BLaER1 (cell line): ENCODE data around the gene EEPD1.

Experiments
- H3K27ac ChIP-seq: shearing (Covaris generic); formaldehyde crosslinking; 2 replicates; pipeline ENCODE4 v1.8.1; 2022
- H3K27me3 ChIP-seq: shearing (Covaris generic); formaldehyde crosslinking; 2 replicates; pipeline ENCODE4 v1.8.1; 2022
- H3K36me3 ChIP-seq: shearing (Covaris generic); formaldehyde crosslinking; 2 replicates; pipeline ENCODE4 v1.8.1; 2022
- H3K4me1 ChIP-seq: shearing (Covaris generic); formaldehyde crosslinking; 2 replicates; pipeline ENCODE4 v1.8.1; 2022
- H3K4me2 ChIP-seq: shearing (Covaris generic); formaldehyde crosslinking; 2 replicates; pipeline ENCODE4 v1.8.1; 2022
- H3K4me3 ChIP-seq: shearing (Covaris generic); formaldehyde crosslinking; 2 replicates; pipeline ENCODE4 v1.8.1; 2022
- H3K9ac ChIP-seq: shearing (Covaris generic); formaldehyde crosslinking; 2 replicates; pipeline ENCODE4 v1.8.1; 2022
- H3K9me3 ChIP-seq: shearing (Covaris generic); formaldehyde crosslinking; 2 replicates; pipeline ENCODE4 v1.8.1; 2022
- H4K20me1 ChIP-seq: shearing (Covaris generic); formaldehyde crosslinking; 2 replicates; pipeline ENCODE4 v1.8.1; 2022
- Cebpa-rat ChIP-seq: shearing (Covaris generic); IDR thresholded peaks from 2 replicates; pipeline ENCODE4 v1.8.1; 2022

EEPD1 gene

DNA sequence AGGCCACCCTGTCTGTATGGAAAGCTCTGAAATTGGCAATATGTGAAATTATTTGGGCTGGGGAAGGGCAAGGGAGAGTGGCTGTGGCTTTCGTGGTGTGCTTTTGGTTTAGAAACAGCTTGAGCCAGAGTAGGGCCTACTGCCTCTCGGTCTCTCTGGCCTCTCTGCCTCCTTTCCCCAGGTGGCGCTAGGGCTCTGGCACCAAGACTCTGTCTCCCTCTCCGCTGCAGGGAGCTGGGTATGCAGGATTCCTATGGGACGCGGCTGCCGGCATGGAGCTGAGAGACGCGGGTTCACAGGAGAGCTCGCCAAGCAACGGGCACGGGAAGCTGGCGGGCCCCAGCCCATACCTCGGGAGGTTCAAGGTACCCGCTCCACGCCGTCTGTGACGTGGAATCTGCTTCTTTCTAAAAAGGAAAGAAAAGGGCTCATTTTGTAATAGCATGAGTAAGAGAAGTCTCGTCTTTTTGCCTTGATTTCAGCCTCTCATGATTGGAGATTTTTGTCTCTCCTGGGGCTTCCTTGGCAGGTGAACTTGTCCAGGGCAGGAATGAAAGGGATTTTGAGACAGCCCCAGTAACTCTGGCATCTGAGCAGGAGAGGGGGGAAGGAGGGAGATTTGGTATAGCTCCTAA, 131.5 kb downstream of the EEPD1 start:
- Histone ChIP-seq H3K27ac (peak overlapping the region; percentile 83), H3K27me3 (no peaks in the 10 kb centered on the region), H3K36me3 (no peaks in the 10 kb centered on the region), H3K9ac (peak overlapping the region; percentile 50), H3K4me1 (peaks cover 77% of the 10 kb centered on the region), H4K20me1 (no peaks in the 10 kb centered on the region), H3K4me2 (peak overlapping the region; percentile 90), H3K4me3 (no peak overlapping the region), H3K9me3 (no peaks in the 10 kb centered on the region)
- no peak for TF ChIP-seq Cebpa-rat

DNA sequence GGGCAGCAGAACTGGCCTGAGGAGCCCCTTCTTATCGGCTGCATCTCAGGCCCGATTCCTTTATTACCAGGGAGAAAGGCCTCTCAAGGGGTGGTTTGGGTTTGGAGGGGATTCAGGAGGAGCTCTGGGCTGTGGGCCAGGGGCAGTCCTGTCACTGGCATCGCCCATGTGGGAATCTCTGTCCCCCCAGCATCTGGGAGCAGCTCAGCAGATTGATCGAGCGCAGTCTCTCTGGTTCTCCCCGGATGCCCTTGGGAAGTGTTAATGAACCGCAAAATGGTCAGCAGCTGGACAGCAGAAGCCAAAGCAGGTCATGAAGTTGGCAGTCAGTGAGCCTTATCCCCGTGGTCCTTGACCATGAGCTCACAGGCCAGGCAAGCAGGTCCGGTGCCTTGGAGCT, 132.2 kb downstream of the EEPD1 start:
- Histone ChIP-seq H3K36me3 (no peaks in the 10 kb centered on the region), H3K4me2 (peak overlapping the region; percentile 90), H3K9me3 (no peaks in the 10 kb centered on the region), H4K20me1 (no peaks in the 10 kb centered on the region), H3K9ac (peak overlapping the region; percentile 50; the same call in 1 of the 2 replicates), H3K27me3 (no peaks in the 10 kb centered on the region), H3K27ac (peak overlapping the region; percentile 83), H3K4me3 (no peak overlapping the region), H3K4me1 (peaks cover 84% of the 10 kb centered on the region)
- no peak for TF ChIP-seq Cebpa-rat

DNA sequence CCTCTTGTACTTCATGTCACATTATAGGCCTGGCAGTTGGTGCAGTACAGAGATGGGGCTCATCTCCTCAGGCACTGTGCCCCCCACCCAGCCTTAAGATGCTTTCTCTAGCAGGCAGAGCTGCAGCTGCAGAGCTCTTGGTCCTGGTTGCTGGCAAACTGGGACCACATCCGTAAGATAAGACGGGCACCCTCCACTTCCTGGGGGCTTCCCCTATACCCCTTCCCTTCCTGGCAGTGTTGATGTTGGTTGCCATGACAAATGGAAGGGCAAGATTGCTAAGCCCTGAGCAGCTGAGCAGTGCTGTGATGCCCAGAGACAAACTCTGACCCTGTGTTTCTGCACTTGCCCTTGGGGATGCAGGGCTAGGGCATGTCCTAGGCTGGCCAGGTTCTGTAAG, 133.2 kb downstream of the EEPD1 start:
- no peaks in the 10 kb centered on the region for H3K27me3 ChIP-seq
- no peaks in the 10 kb centered on the region for H3K9me3 ChIP-seq
- no peaks in the 10 kb centered on the region for H3K36me3 ChIP-seq
- H3K4me3 ChIP-seq: peak overlapping the region; percentile 29; the same call in 1 of the 2 replicates
- H3K9ac ChIP-seq: peak overlapping the region; percentile 47; the same call in 1 of the 2 replicates
- H3K4me2 ChIP-seq: peak overlapping the region; percentile 90
- peaks cover 93% of the 10 kb centered on the region for H3K4me1 ChIP-seq
- no peaks in the 10 kb centered on the region for H4K20me1 ChIP-seq
- TF ChIP-seq Cebpa-rat: no peak
- peak overlapping the region; percentile 83 for H3K27ac ChIP-seq

DNA sequence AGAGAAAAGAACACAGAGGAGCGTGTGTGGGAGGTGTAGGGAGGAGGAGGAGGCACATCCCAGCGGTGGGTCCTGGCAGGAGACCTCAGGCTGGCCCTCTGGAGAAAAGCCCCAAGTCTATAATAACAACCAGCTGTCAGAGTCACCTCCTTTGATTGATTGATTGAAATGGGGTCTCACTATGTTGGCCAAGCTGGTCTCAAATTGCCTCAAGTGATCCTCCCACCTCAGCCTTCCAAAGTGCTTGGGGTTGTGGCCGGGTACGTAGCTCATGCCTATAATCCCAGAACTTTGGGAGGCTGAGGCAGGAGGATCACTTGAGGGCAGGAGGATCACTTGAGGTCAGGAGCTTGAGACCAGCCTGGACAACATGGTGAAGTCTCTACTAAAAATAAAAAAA, 133.6 kb downstream of the EEPD1 start:
- peaks cover 97% of the 10 kb centered on the region for H3K4me1 ChIP-seq
- H3K4me3 ChIP-seq: peak overlapping the region; percentile 29; the same call in 1 of the 2 replicates
- H4K20me1 ChIP-seq: no peaks in the 10 kb centered on the region
- H3K4me2 ChIP-seq: peak overlapping the region; percentile 90
- H3K27ac ChIP-seq: peak overlapping the region; percentile 83
- H3K9me3 ChIP-seq: no peaks in the 10 kb centered on the region
- peak overlapping the region; percentile 47; the same call in 1 of the 2 replicates for H3K9ac ChIP-seq
- no peaks in the 10 kb centered on the region for H3K36me3 ChIP-seq
- no peaks in the 10 kb centered on the region for H3K27me3 ChIP-seq
- TF ChIP-seq Cebpa-rat: no peak

DNA sequence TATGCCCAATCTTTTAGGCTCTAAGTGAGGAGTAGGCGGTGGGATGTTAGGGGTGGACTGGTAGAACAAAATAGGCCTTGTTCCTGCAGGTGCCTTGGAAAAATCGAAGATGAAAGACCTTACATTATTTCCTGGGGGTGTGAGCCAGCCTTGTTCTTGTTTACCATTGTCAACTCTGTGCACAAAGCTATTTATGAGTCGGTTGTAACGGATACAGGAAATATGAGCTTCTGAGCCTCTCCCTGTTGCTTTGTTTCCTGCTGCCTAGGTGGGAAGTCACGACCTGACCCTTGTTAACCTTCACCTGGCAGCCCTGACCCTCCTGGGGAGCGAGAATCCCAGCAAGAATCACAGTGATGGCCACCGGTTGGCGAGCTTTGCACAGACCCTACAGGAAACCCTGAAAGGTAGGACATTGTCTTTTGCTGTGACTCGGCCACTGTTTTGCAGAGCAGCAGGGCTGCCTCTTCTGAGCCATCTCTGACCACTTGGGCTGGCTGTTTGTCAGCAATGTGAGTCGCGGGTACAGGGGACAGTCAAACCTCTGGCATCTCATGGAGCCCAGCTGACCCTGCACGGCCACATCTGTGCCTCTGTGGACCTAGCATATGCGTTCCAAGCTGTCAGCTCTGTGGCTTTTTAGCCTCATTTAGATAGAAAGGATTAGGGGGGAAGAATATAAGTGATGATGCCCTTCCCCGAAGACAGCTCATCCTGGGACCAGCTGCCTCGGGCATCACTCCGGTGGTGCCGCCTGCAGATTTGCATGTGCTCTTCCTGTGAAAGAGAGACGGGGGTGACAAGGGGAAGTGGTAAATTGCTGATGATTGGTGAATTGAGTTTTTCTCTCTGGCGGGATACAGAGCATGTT, 134.6 kb downstream of the EEPD1 start:
- Histone ChIP-seq H4K20me1 (no peaks in the 10 kb centered on the region), H3K4me2 (peak overlapping the region; percentile 90), H3K4me1 (peaks cover 98% of the 10 kb centered on the region), H3K27ac (peak overlapping the region; percentile 83), H3K9ac (peak overlapping the region; percentile 47), H3K4me3 (peak overlapping the region; percentile 49), H3K27me3 (no peaks in the 10 kb centered on the region), H3K9me3 (no peaks in the 10 kb centered on the region), H3K36me3 (no peaks in the 10 kb centered on the region)
- TF ChIP-seq Cebpa-rat: no peak

DNA sequence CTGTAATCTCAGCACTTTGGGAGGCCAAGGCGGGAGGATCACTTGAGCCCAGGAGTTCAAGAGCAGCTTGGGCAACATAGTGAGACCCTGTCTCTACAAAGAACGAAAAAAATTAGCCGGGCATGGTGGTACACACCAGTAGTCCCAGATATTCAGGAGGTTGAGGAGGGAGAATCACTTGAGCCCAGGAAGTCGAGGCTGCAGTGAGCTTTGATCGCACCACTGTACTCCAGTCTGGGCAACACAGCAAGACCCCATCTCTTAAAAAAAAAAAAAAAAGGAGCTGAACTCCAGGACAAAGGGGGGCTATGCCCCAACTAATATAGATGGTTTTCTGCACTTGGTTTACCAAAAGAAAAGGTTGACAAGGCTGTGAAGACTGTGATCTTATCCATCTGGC, 135.4 kb downstream of the EEPD1 start:
- H3K4me2 ChIP-seq: peak overlapping the region; percentile 90
- peaks cover 90% of the 10 kb centered on the region for H3K4me1 ChIP-seq
- H4K20me1 ChIP-seq: no peaks in the 10 kb centered on the region
- peak overlapping the region; percentile 52; the same call in 1 of the 2 replicates for H3K9ac ChIP-seq
- no peaks in the 10 kb centered on the region for H3K27me3 ChIP-seq
- no peak for TF ChIP-seq Cebpa-rat
- H3K27ac ChIP-seq: peak overlapping the region; percentile 83
- H3K4me3 ChIP-seq: no peak overlapping the region
- H3K9me3 ChIP-seq: no peaks in the 10 kb centered on the region
- H3K36me3 ChIP-seq: no peaks in the 10 kb centered on the region

DNA sequence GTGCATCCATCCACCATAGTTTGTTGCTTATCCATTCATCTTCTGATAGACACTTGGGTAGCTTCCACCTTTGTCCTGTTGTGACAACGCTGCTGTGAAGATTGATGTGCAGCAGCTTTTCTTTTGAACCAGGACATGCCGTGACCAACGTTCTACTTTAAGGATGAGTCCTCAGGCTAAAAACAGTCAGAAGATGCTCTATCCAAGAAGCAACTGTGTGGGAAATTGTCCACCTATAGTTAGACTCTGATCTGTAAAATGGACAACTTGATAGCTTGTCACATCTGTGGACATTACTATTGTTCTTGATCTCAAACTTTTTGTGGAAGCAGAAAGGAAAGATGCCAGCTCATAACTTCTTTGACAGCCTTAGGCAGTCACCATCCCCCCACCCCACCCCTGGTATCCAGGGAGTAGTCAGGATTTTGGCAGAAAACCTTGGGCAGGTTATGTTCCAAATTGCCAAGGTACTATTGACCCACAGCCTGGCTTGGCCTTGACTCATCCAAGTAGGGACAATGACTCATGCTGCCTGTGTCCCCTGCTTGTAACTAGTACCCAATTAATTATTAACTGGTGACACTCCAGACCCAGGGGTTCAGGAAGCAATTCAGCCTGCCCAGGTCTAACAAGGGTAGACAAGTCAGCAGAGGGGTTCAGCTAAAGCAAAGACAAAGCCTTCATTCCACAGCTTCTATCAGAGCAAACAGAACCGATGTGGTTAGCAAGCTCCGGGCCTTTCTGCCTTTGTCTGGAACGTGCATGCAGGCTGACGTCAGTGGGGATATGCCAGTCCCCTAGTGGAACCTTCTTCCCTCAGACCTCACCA, 137.0 kb downstream of the EEPD1 start:
- Histone ChIP-seq H3K27me3 (no peaks in the 10 kb centered on the region), H3K4me2 (peak overlapping the region; percentile 11; the same call in 1 of the 2 replicates), H3K9ac (no peak overlapping the region), H3K36me3 (no peaks in the 10 kb centered on the region), H3K27ac (peak overlapping the region; percentile 39; the same call in 1 of the 2 replicates), H3K4me3 (no peak overlapping the region), H3K9me3 (no peaks in the 10 kb centered on the region), H4K20me1 (no peaks in the 10 kb centered on the region), H3K4me1 (peaks cover 76% of the 10 kb centered on the region)
- TF ChIP-seq Cebpa-rat: no peak

DNA sequence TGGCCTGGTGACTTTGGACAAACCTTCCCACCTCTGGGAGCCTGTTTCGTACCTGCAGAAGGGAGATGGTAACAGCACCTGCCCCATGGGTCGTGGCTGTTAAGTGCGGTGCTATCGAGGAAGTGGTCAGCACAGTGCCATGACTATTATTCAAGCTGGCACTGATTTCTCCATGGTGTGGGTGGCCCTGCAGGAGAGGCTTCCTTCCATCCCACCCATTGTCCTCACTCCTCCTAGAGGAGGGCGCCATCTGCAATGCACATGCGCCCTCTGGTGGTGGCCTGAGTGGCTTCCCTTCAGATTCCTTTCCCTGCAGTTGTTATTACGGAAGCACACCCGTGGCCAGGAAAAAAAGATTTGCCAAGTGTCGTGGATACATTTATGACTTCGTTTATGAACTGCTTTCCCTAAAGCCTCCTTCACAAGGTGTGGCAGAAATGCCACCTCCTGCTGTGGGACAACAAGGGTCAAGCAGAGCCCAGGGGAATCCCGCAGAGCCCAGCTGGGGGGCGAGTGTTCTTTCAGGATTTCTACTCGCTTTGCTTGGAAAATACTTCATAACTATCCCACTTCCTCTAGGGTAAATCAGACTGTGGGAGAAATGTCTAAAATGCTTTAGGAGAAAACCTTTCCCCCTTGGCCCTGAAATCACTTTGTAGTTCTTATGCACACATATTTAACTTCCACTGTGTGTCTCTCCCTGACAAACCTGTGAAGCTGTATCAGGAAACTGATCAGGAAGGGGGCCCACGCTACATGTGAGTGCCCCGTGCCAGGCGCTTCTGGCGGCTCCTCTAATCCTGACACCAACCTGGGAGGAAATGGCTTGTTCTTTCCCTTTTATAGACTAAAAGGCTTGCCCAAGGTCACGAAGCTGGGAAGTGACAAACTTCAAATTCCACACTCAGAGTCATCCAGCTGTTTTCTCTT, 138.6 kb downstream of the EEPD1 start:
- Histone ChIP-seq H4K20me1 (no peaks in the 10 kb centered on the region), H3K9me3 (no peaks in the 10 kb centered on the region), H3K27me3 (no peaks in the 10 kb centered on the region), H3K4me1 (peaks cover 60% of the 10 kb centered on the region), H3K27ac (peak overlapping the region; percentile 70), H3K9ac (peak overlapping the region; percentile 69), H3K4me3 (peak overlapping the region; percentile 58), H3K36me3 (no peaks in the 10 kb centered on the region), H3K4me2 (peak overlapping the region; percentile 93)
- TF ChIP-seq Cebpa-rat: no peak
